ENCODE measurements around the gene ARRB1. TPM values are rescaled to one million over a fixed set of nuclear protein-coding genes. Genes with fewer than 3 reads are reported as not detected.
"Not testable (repeated sequence)": the region's sequence is repeated elsewhere in the genome, so short reads cannot be mapped to it uniquely, and the experiment has no call there.

Gene ARRB1
- total RNA-seq (2014; rRNA removed; shearing (Covaris generic); ENCODE audit: low replicate concordance): 8.0 and 17.2 TPM in 2 replicates

DNA sequence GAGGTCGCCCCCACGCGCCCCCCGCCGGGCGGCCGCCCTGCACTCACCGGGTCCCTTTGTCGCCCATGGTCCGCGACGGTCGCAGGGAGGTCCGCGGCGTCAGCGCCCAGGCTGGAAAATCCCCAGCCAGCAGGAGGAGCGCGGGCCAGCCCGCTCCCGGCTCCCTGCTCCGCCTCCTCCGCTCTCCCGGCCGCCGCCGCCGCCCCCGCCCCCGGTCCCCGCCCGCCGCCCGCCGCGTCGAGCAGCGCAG is at the start of gene ARRB1:
ARRB1 (minus strand) TSS at position 121 of the 250 bp plus-strand sequence; CDS start at position 67, 54 bp downstream.
- Histone ChIP-seq H3K27me3 (no peaks in the 10 kb centered on the region), H3K9me3 (no peaks in the 10 kb centered on the region), H3K4me3 (peak within 1 kb of the TSS; percentile 55), H3K36me3 (no peaks in the 10 kb centered on the region)
- no peak for DNase-seq

DNA sequence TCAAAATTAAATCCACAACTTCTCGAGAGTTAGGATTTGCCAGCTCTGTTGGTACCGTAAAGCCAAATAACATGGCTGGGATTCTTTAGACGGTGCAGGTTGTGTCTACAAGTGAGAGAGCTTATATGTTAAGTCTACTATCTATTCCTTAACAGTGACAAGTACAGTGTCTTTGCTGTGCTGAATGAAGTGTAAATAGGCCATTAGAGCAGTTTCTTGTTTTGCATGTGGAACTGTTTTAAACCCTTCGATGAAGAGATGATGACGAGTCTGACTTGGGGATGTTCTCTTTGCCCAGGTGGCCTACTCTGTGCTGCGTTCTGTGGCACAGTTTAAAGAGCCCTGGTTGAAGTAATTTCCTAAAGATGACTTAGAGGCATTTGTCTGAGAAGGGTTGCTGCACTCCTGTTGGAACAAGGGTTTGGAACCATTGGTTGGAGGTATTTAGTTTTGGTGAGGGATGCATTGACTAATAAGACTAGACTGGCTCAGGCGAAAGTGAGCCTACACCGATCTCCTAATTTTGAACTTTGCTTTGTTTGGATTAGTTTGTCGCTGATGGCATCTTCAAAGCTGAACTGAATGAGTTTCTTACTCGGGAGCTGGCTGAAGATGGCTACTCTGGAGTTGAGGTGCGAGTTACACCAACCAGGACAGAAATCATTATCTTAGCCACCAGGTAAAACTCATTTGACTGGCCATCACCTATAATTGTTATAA is 48.8 kb upstream of the ARRB1 start:
- H3K4me3 ChIP-seq: peak overlapping the region; percentile 82
- H3K36me3 ChIP-seq: peaks cover 58% of the 10 kb centered on the region
- H3K27me3 ChIP-seq: no peaks in the 10 kb centered on the region
- H3K9me3 ChIP-seq: no peaks in the 10 kb centered on the region
- no peak for DNase-seq

DNA sequence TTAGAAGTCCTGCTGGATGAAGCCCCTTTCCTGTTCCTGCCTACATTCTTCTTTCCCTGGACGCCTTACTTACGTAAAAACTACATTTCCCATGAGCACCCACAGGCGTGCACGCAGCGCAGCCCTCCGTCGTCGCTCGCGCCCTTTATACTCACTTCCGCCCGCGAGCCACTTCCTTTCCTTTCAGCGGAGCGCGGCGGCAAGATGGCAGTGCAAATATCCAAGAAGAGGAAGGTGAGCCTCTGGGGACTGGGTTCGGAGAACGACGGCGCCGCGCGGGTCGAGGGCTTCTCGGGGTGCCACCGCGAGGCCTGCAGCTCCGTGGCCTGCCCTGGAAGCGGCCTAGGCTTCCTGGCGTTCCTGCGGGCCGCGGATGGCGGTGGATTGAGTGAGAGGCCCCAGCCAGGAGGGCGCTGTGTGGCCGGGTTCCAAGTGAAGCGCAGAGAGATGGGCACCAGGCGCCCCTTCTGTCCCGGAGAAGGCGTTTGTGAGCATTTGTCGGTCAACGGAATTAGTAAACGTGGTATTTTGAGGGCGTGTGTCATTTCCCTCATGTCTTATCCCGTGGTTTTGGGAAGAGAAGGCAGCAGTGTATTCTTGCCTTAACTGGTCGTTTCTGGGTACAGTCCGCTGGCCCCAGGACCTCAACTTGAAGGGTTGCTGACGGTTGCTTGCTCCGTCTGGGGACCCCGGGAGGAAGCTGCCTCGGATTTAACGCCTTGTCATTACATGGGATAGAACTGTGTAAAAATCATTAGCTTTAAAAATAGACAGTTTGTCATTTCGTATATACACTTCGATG is 48.1 kb upstream of the ARRB1 start, which contains the start of gene RPS3:
RPS3 (plus strand) TSS at position 175 of the 802 bp plus-strand sequence; CDS start at position 205, 30 bp downstream.
- Histone ChIP-seq H3K36me3 (peaks cover 50% of the 10 kb centered on the region), H3K27me3 (no peaks in the 10 kb centered on the region), H3K4me3 (peak within 1 kb of the TSS; percentile 82), H3K9me3 (no peaks in the 10 kb centered on the region)
- peak; percentile 90 for DNase-seq

DNA sequence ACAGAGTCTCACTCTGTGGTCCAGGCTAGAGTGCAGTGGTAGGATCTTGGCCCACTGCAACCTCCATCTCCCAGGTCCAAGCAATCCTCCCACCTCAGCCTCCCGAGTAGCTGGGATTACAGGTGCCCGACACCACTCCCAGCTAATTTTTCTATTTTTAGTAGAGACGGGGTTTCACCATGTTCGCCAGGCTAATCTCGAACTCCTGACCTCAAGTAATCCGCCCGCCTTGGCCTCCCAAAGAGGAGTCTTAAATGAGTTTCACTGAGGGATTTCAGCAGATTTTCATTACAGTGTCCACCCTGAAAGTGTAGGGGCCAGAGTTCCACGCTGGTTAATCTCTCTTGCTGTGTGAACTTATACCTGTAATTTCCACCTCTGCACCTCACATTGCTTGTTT is 47.4 kb upstream of the ARRB1 start:
- Histone ChIP-seq H3K27me3 (no peaks in the 10 kb centered on the region), H3K36me3 (peaks cover 44% of the 10 kb centered on the region), H3K4me3 (peak overlapping the region; percentile 82), H3K9me3 (no peaks in the 10 kb centered on the region)
- no peak for DNase-seq

DNA sequence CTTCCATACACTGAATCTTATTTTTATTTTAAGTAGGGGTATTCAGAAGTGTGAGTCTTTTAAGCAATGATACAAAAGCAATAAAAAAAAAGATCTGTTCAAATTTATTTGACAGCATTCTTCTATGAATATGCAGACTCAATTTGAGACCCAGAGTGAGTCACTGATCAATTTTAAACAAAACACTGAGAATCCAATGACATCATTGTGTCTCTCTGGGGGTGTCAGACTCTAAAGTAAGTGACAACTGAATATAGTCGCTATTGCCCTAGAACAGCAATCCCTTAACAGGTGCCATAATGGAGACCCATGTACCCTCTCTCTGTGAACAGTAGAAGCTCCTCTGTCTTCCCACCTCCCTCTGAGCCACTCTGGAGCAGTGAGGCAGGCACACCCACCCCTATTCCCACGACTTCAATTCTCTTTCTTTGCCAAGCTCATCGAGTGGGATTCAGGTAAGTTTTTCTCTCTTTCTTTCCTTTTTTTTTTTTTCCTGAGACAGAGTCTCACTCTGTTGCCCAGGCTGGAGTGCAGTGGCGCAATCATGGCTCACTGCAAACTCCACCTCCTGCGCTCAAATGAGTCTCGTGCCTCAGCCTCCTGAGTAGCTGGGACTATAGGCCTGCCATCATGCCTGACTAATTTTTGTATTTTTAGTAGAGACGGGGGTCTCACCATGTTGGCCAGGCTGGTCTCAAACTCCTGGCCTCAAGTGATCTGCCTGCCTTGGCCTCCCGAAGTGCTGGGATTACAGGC is 42.8 kb upstream of the ARRB1 start:
- H3K4me3 ChIP-seq: no peak overlapping the region
- H3K9me3 ChIP-seq: no peaks in the 10 kb centered on the region
- H3K36me3 ChIP-seq: no peaks in the 10 kb centered on the region
- DNase-seq: no peak
- no peaks in the 10 kb centered on the region for H3K27me3 ChIP-seq

DNA sequence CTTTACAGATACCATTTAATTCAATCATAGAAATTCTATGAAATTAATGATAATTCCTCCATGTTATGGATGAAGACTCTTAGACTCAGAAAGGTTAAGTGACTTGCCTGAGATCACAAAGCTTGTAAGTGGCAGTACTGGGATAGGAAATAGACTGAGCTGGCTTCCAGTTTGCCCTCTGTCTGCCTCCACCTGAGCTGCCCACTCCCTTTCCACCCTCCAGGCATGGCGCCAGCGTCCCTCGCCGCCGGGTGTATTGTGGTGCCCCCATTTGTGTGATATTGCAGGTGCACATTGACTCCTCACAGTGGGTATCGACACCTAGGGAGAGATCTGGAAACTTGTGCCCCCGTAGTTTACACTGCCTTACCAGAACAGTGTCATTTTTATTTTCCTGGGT is 38.5 kb upstream of the ARRB1 start:
- Histone ChIP-seq H3K9me3 (no peaks in the 10 kb centered on the region), H3K36me3 (no peaks in the 10 kb centered on the region), H3K4me3 (no peak overlapping the region), H3K27me3 (no peaks in the 10 kb centered on the region)
- no peak for DNase-seq

DNA sequence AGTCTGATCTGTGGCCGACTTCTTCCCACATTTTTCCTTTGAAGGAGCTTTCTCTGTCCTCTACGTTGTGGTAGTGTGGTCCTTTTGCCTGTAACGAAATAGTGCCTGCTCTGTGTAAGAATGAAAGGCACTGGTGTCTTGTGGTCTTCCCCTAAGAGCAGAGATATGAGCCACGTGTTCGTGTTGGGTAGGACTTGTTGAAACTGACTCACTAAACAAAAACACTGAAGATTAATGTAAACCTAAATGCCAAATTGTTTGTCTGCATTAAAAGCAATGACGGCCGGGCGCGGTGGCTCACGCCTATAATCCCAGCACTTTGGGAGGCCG is 37.8 kb upstream of the ARRB1 start:
- no peak overlapping the region for H3K4me3 ChIP-seq
- H3K36me3 ChIP-seq: no peaks in the 10 kb centered on the region
- no peaks in the 10 kb centered on the region for H3K9me3 ChIP-seq
- H3K27me3 ChIP-seq: no peaks in the 10 kb centered on the region
- no peak for DNase-seq

DNA sequence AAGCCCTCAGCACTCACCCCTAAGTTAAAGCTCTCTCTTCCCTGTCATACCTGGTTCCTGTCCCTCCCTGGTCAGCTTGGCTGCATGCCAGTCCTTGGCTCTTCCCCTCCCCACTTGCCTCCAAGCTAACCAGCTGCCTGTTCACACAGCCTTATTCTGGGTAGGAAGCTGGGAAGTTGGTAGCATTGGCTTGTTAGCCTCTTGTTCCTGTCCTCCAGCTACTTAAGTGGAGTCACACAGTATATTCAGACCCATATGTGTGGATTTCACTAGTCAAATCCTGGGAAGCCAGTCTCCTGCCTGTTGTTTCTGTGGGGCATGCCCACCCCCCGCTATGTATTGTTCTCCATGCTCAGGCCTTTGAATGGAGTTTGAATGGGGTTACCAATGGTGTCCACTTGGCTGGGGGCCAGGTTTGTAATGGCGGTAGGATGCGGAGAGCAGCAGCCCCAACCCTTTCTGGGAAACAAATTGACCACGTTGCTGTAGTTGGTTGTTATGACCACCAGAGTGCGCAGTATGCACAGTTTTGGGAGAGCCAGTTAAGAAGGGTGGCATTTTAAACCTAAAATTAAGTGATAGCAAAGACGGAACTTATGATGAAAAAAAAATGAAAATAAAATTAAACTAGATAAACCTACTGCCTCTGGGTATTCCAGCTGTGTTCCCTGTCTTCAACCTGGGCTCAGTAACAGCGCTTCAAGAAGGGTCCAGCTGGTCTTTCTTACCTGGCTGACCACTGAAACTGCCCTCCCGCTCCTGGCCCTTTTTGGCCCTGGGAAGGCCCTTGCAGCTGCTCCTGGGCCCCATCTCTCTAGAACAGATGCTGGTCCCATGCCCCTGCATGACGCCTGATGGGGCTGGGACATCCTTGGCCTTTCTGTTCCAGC is 37.2 kb upstream of the ARRB1 start:
- Histone ChIP-seq H3K36me3 (no peaks in the 10 kb centered on the region), H3K4me3 (no peak overlapping the region), H3K27me3 (no peaks in the 10 kb centered on the region), H3K9me3 (no peaks in the 10 kb centered on the region)
- peak; percentile 56 for DNase-seq

DNA sequence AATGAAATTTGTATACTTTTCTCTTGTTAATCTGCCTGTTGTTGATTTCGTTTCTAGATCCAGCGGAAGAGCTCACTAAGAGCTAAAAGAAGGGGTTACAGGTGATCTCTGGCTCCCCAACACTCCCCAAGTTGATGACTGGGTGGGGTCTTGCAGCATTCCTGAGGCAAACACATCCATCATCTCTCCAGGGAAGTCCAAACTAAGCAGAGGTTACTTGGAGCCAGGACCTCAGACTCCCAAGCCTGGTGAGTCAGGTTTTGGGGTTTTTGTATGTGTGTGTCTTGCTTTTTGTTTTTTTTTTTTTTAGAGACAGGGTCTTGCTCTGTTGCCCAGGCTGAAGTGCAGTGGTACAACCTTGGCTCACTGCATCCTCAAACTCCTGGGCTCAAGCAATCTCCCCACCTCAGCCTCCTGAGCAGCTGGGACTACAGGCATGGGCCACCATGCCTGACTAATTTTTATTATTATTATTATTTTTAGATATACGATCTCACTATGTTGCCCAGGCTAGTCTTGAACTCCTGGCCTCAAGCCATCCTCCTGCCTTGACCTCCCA is 36.4 kb upstream of the ARRB1 start:
- H3K36me3 ChIP-seq: no peaks in the 10 kb centered on the region
- no peak for DNase-seq
- H3K4me3 ChIP-seq: no peak overlapping the region
- H3K27me3 ChIP-seq: no peaks in the 10 kb centered on the region
- H3K9me3 ChIP-seq: no peaks in the 10 kb centered on the region

DNA sequence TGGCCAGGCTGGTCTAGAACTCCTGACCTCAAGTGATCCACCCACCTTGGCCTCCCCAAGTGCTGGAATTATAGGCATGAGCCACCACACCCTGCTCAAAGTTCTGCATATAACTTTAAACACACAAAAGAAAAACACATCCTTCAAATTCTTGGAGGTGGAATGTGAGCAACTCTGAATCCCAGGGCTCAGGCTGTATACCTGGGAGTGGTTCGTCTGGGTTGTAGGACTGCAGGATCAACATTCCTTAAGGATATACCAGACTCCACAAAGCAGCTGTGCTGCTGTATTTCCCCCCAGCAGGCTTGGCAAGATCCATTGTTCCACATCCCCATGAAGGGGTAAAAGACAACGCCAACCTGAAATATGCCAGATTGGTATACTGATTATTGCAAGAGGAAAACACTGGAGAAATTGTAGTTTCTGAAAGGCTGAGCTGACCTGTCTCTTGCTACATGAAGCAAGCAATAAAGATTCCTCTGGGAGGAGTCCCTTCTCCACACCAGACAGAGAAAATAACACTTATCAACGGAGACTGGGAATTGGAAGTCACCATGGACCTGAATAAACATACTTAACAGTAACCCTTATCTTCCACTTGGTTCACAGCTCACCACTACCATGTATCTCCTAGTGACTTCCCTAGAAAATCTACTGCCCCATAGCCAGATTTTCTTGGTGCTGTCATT is 35.6 kb upstream of the ARRB1 start:
- no peak for DNase-seq
- H3K27me3 ChIP-seq: no peaks in the 10 kb centered on the region
- no peaks in the 10 kb centered on the region for H3K9me3 ChIP-seq
- H3K36me3 ChIP-seq: no peaks in the 10 kb centered on the region
- H3K4me3 ChIP-seq: no peak overlapping the region

DNA sequence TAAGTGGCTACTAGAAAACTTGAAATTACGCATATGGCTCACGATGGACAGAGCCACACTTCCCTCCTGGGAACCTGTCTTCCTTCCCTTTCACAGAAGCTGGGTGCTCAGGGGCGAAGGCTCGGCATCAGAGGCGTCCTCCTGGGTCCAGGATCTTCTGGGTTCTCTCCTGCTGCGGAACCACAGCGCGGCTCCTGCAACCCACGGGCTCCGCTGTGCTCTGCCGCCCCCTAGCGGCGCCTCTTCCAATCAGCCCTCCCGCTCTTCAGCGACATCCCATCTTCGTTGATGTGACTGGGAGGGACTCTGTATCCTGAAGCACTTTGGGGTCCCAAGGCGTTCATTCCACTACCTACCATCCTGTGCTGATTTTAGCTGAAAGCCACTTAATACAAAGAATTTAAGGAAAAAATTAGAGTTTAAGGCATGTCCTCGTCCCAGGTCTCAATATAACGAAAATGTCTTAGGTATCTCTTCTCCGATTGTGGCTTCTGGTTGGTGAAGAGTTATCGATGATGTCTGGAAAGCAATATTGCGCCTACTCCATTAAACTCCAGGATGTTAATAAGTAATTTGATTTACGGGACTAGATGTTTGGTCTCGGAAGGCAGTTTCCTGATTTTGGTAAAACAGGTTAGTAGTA is 33.1 kb upstream of the ARRB1 start:
- peak; percentile 46 for DNase-seq
- no peaks in the 10 kb centered on the region for H3K27me3 ChIP-seq
- H3K4me3 ChIP-seq: no peak overlapping the region
- H3K36me3 ChIP-seq: no peaks in the 10 kb centered on the region
- H3K9me3 ChIP-seq: no peaks in the 10 kb centered on the region

DNA sequence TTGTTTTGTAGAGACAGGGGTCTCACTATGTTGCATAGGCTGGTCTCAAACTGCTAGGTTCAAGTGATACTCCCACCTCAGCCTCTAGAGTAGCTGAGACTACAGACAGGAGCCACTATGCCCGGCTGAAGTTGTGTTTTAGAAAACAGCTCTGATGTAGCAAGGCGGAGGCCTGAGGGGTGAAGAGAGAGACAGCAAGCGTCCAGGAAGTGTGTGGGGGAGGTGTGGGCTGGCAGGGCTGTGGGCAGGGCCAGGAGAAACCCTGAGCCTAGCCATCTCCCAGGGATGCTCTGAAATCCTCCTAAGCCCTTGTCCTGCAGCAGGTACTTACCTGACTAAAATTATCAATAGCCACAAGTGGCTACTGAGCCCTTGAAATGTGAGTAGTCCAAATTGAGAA is 31.8 kb upstream of the ARRB1 start:
- Histone ChIP-seq H3K4me3 (no peak overlapping the region), H3K9me3 (no peaks in the 10 kb centered on the region), H3K36me3 (no peaks in the 10 kb centered on the region), H3K27me3 (no peaks in the 10 kb centered on the region)
- DNase-seq: no peak

DNA sequence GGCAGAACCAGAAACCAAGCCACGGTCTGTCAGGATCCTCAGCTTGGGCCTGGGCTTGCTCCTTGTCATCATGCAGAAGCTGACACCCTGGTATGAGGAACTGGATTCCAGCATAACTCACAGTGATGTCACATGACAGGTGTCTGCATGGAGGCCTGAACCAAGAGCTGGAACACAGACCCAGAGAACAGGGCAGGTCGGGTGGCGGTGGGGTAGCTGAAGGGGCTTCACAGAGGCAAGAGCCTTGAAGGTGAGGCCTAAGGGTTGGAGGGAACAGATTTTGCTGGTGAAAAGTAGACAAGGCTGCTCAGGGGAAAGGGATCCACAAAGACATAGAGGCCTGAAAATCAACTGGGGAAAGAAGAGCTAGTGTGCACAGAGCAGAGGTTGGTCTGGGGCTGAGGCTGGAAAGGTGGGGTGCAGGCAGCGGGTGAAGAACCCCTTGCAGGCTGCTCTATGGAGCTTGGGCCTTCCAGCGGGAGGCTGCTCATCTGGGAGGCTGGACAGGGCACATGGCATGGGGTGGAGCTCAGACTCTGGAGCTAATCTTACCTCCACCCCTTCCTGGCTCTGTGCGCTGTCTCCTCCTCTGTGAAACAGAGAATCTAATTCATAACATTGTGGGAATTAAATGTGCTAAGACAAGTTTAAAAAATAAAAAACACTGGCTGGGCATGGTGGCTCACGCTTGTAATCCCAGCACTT is 29.4 kb upstream of the ARRB1 start:
- Histone ChIP-seq H3K9me3 (no peaks in the 10 kb centered on the region), H3K27me3 (no peaks in the 10 kb centered on the region), H3K36me3 (no peaks in the 10 kb centered on the region), H3K4me3 (no peak overlapping the region)
- no peak for DNase-seq

DNA sequence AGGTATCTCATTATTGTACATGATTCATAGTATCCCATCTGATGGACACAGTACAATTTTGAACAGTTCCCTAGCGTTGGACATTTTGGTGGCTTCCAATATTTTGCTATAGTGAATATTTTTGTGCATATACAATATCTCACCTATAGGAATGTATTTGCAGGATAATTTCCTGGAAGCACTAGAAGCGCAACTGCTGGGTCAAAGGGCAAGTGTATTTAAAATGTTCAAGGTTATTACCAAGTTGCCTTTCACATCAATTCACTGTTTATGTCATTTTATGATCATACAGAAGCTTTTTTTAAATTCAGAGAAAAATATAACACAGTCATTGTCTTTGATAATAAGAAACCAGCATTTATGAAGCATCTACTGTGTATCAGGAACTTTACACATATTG is 28.8 kb upstream of the ARRB1 start:
- no peaks in the 10 kb centered on the region for H3K36me3 ChIP-seq
- DNase-seq: no peak
- no peak overlapping the region for H3K4me3 ChIP-seq
- no peaks in the 10 kb centered on the region for H3K9me3 ChIP-seq
- no peaks in the 10 kb centered on the region for H3K27me3 ChIP-seq

DNA sequence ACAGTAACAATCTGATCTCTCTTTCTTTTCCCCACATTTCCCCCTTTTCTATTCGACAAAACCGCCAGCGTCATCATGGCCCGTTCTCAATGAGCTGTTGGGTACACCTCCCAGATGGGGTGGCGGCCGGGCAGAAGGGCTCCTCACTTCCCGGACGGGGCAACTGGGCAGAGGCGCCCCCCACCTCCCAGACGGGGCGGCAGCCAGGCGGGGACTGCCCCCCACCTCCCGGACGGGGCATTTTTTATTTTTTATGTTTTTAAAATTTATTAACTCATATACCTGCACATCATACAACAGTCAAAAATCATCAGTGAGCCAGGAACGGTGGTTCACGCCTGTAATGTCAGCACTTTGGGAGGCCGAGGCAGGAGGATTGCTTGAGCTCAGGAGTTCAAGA is 27.3 kb upstream of the ARRB1 start:
- DNase-seq, H3K36me3 ChIP-seq, H3K4me3 ChIP-seq, H3K27me3 ChIP-seq, H3K9me3 ChIP-seq: not testable (repeated sequence)

Data from MG63 (cell line).